Erythroblast (primary cell): ENCODE measurements around the gene ELAVL4.

Experiments
- GATA1 ChIP-seq: IDR thresholded peaks from 2 replicates; pipeline ENCODE4 v1.6.1; 2011; ENCODE audit warnings: low read depth, mild to moderate bottlenecking, control low read depth, low read length, moderate library complexity
- POLR2A ChIP-seq: IDR thresholded peaks from 2 replicates; pipeline ENCODE4 v1.6.1; 2011; ENCODE audit warnings: mild to moderate bottlenecking, low read length

DNA sequence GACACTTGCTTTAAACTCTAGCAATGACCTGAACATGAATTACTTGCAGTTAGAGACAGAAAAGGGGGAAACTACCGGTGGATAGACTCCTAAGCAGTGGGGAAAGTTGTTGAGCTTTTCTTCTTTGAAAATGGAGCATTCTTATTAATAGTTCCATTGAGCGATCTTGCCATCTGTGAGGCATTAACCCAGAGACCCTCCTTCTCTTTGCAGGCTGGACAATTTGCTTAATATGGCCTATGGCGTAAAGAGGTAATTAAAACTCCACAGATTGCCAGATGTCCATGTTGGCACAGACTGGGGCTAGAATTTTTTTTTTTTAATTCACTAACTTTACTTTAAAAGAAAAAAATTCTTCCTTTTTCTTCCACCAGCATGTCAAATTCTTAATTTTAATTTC is 88.5 kb downstream of the ELAVL4 start:
- TF ChIP-seq POLR2A = no peak
- TF ChIP-seq GATA1 = no peak
